Psoas muscle (tissue), 8 donors: ENCODE measurements around the gene ASTN2. TPM values are rescaled to one million over a fixed set of nuclear protein-coding genes. Genes with fewer than 3 reads are reported as not detected.

Source experiments
- ATAC-seq, 4 donors: fragments of 200-7000 bp; cut with Tn5 transposase; one replicate each; pipeline ENCODE4 v1.9.1; 2020; ENCODE audit warnings: moderate library complexity in 3 of 4, mild to moderate bottlenecking in 2 of 4
- DNase-seq, 2 donors: peaks; one replicate each; pipeline ENCODE4 v3.0.0-alpha.2; 2020
- H3K27ac ChIP-seq: fragments of 200-600 bp; one replicate; pipeline ENCODE4 v1.8.0; 2022
- H3K27me3 ChIP-seq, 3 donors: fragments of 200-600 bp in 1 of 3; one replicate each; pipeline versions ENCODE4 v1.6.1 to v1.8.0; 2013 to 2022; ENCODE audit warnings: low read length in 2 of 3, mild to moderate bottlenecking in 2 of 3, moderate library complexity in 1 of 3; ENCODE audit not compliant: insufficient read depth in 3 of 3
- H3K36me3 ChIP-seq, 2 donors: fragments of 200-600 bp in 1 of 2; one replicate each; pipeline versions ENCODE4 v1.6.1 to v1.8.0; 2013 to 2022; ENCODE audit warnings: low read depth in 1 of 2, mild to moderate bottlenecking in 1 of 2, moderate library complexity in 1 of 2; ENCODE audit not compliant: insufficient read depth in 1 of 2
- H3K4me1 ChIP-seq: fragments of 200-600 bp; one replicate; pipeline ENCODE4 v1.8.0; 2022
- H3K4me3 ChIP-seq: fragments of 200-600 bp; one replicate; pipeline ENCODE4 v1.8.0; 2022; ENCODE audit warnings: mild to moderate bottlenecking
- H3K9me3 ChIP-seq: fragments of 200-600 bp; one replicate; pipeline ENCODE4 v1.8.0; 2022
- CTCF ChIP-seq: fragments of 200-600 bp; IDR thresholded peaks from one replicate; pipeline ENCODE4 v1.8.0; 2022; ENCODE audit warnings: antibody characterized with exemption
- WGBS, 3 donors: extraction: QIAGEN DNeasy Blood & Tissue Kit; methylation state at CpG; one replicate each; pipeline versions ENCODE4 v1.1.6 to v1.1.7; 2013; 5-methylcytosine and 5-hydroxymethylcytosine counted together
- intact Hi-C, 2 donors: fragments of 100-400 bp; cut with DNase I; formaldehyde crosslinking; loops; one replicate each; pipeline versions ENCODE4 v1.11.0 to v1.14.2; 2022
- polyA plus RNA-seq, 3 donors: library from polyadenylated mRNA; stranded (reverse); fragments of 200-250 nt; gene quantifications; one replicate each; pipeline ENCODE4 v1.2.3, GENCODE V29; 2013
- total RNA-seq, 4 donors: library from RNA; stranded (reverse); fragmentation: NEBNext Ultra II Directional in 2 of 4; extraction: Animal tissue kit (Norgen Biotek cat#: 25700) in 2 of 4; gene quantifications; one replicate each; pipeline versions ENCODE4 v1.2.1 to v1.2.4, GENCODE V29; 2021 to 2023
- donor health status: healthy with polysubstance abuse.
- donor health status: DM: no; HTN: no; CAD: no; lungs with moderate emphysema.
- donor health status: Bipolar disorder and iron deficiency.
- donor health status: healthy.
- donor health status: DM: yes; HTN: yes; CAD: no.
- donor health status: DM: no; HTN: no; CAD: no.
- donor health status: DM: no; HTN: no; CAD: no.
- donor health status: DM: yes; HTN: yes; CAD: no.

ASTN2 gene
- total and polyA plus RNA-seq, 7 donors: 2.0 to 10.3 (median 3.3) TPM

GRCh38 chr9:116800074-116800473, 614.8 kb downstream of the ASTN2 start:
- no peaks in the 10 kb centered on the region for H3K4me1 ChIP-seq
- ATAC-seq (no peak), DNase-seq (no peak)
- H3K4me3 ChIP-seq: no peak overlapping the region
- H3K36me3 ChIP-seq: no peaks in the 10 kb centered on the region
- no peaks in the 10 kb centered on the region for H3K27me3 ChIP-seq
- no peaks in the 10 kb centered on the region for H3K9me3 ChIP-seq
- intact Hi-C loops: no loop called here
- WGBS, 3 donors: 70 to 74% (median 72%) methylated on average over 4 of the region's 4 CpGs
- H3K27ac ChIP-seq: no peak overlapping the region
- no peak for TF ChIP-seq CTCF

- Histone ChIP-seq H3K9me3 (no peaks in the 10 kb centered on the region), H3K27ac (no peak overlapping the region), H3K27me3 (no peaks in the 10 kb centered on the region), H3K4me1 (no peaks in the 10 kb centered on the region), H3K36me3 (no peaks in the 10 kb centered on the region), H3K4me3 (no peak overlapping the region)
- intact Hi-C loops: no loop called here
- ATAC-seq (no peak), DNase-seq (no peak)
- 60 to 81% (median 74%) methylated on average over 2 of the region's 2 CpGs for WGBS, 3 donors
- no peak for TF ChIP-seq CTCF
Observed at GRCh38 chr9:116798521-116798920, 616.3 kb downstream of the ASTN2 start.

GRCh38 chr9:116797276-116797675, 617.6 kb downstream of the ASTN2 start:
- H3K9me3 ChIP-seq: no peaks in the 10 kb centered on the region
- no peak overlapping the region for H3K27ac ChIP-seq
- intact Hi-C loops: no loop called here
- no peak for TF ChIP-seq CTCF
- ATAC-seq (no peak), DNase-seq (no peak)
- no peaks in the 10 kb centered on the region for H3K36me3 ChIP-seq
- H3K27me3 ChIP-seq: no peaks in the 10 kb centered on the region
- no peaks in the 10 kb centered on the region for H3K4me1 ChIP-seq
- no peak overlapping the region for H3K4me3 ChIP-seq

- Histone ChIP-seq H3K27me3 (no peaks in the 10 kb centered on the region), H3K27ac (no peak overlapping the region), H3K4me3 (no peak overlapping the region), H3K4me1 (no peaks in the 10 kb centered on the region), H3K36me3 (no peaks in the 10 kb centered on the region), H3K9me3 (no peaks in the 10 kb centered on the region)
- 16 to 38% (median 20%) methylated on average over 1 of the region's 1 CpG for WGBS, 3 donors
- no peak for TF ChIP-seq CTCF
- ATAC-seq (no peak), DNase-seq (no peak)
- intact Hi-C loops: no loop called here
Observed at GRCh38 chr9:116796669-116797068, 618.2 kb downstream of the ASTN2 start.

GRCh38 chr9:116795821-116796220, 619.0 kb downstream of the ASTN2 start:
- no peak for TF ChIP-seq CTCF
- no peaks in the 10 kb centered on the region for H3K36me3 ChIP-seq
- no peaks in the 10 kb centered on the region for H3K27me3 ChIP-seq
- intact Hi-C loops: no loop called here
- no peak overlapping the region for H3K27ac ChIP-seq
- WGBS, 3 donors: 20 to 29% (median 27%) methylated on average over 2 of the region's 2 CpGs
- DNase-seq (no peak), ATAC-seq (no peak)
- H3K9me3 ChIP-seq: no peaks in the 10 kb centered on the region
- no peaks in the 10 kb centered on the region for H3K4me1 ChIP-seq
- no peak overlapping the region for H3K4me3 ChIP-seq
